H9 (cell line): Measurements from ENCODE around the gene RNF212. TPM values are rescaled to one million over a fixed set of nuclear protein-coding genes. Genes with fewer than 3 reads are reported as not detected.
A peak's percentile ranks its signal among the peaks of the same experiment; 100 is the strongest.

Experiments
- DNase-seq: peaks from one replicate; pipeline ENCODE4 v3.0.0-alpha.2; 2017
- H2AFZ ChIP-seq: one replicate; pipeline ENCODE4 v1.6.1; 2013; ENCODE audit warnings: mild to moderate bottlenecking, low read length, control low read depth, moderate library complexity
- H2AK5ac ChIP-seq: 2 replicates; pipeline ENCODE4 v1.6.1; 2013; ENCODE audit warnings: low read length, control low read depth, mixed read lengths; ENCODE audit not compliant: insufficient read length
- H2BK120ac ChIP-seq: one replicate; pipeline ENCODE4 v1.6.1; 2013; ENCODE audit warnings: low read depth, mild to moderate bottlenecking, low read length, control low read depth, inconsistent platforms; ENCODE audit not compliant: poor library complexity, severe bottlenecking
- H2BK12ac ChIP-seq: 2 replicates; pipeline ENCODE4 v1.6.1; 2013; ENCODE audit warnings: low read length, control low read depth, mixed read lengths, low read depth; ENCODE audit not compliant: insufficient read length
- H2BK15ac ChIP-seq: 2 replicates; pipeline ENCODE4 v1.6.1; 2013; ENCODE audit warnings: low read depth, low read length, control low read depth
- H2BK20ac ChIP-seq: one replicate; pipeline ENCODE4 v1.6.1; 2013; ENCODE audit warnings: low read depth, mild to moderate bottlenecking, low read length, control low read depth, inconsistent platforms; ENCODE audit not compliant: poor library complexity, severe bottlenecking
- H2BK5ac ChIP-seq: 2 replicates; pipeline ENCODE4 v1.6.1; 2013; ENCODE audit warnings: low read length, control low read depth, mixed read lengths; ENCODE audit not compliant: insufficient read length
- H3K14ac ChIP-seq: 2 replicates; pipeline ENCODE4 v1.6.1; 2013; ENCODE audit warnings: low read length, control low read depth; ENCODE audit not compliant: insufficient read depth
- H3K18ac ChIP-seq: 2 replicates; pipeline ENCODE4 v1.6.1; 2013; ENCODE audit warnings: low read depth, mild to moderate bottlenecking, mixed read lengths, low read length, control low read depth; ENCODE audit not compliant: insufficient read length
- H3K23ac ChIP-seq: 2 replicates; pipeline ENCODE4 v1.6.1; 2013; ENCODE audit warnings: low read length, control low read depth, mixed read lengths, low read depth; ENCODE audit not compliant: insufficient read length
- H3K23me2 ChIP-seq: 2 replicates; pipeline ENCODE4 v1.6.1; 2013; ENCODE audit warnings: low read depth, mild to moderate bottlenecking, mixed read lengths, low read length, control low read depth; ENCODE audit not compliant: insufficient read length, poor library complexity, severe bottlenecking
- H3K27ac ChIP-seq: 2 replicates; pipeline ENCODE4 v1.5.1; 2013; ENCODE audit warnings: low read length, control low read depth, mixed read lengths, low read depth; ENCODE audit not compliant: insufficient read length
- H3K27me3 ChIP-seq: 2 replicates; pipeline ENCODE4 v1.6.1; 2013; ENCODE audit warnings: low read length, control low read depth, inconsistent platforms; ENCODE audit not compliant: insufficient read depth
- H3K4ac ChIP-seq: 2 replicates; pipeline ENCODE4 v1.6.1; 2013; ENCODE audit warnings: low read depth, mild to moderate bottlenecking, control low read depth, inconsistent platforms, low read length, moderate library complexity
- H3K4me1 ChIP-seq: 2 replicates; pipeline ENCODE4 v1.6.1; 2013; ENCODE audit warnings: low read length, control low read depth, inconsistent platforms; ENCODE audit not compliant: insufficient read depth
- H3K4me2 ChIP-seq: 2 replicates; pipeline ENCODE4 v1.6.1; 2013; ENCODE audit warnings: low read length, control low read depth, mixed read lengths; ENCODE audit not compliant: insufficient read length, insufficient read depth
- H3K56ac ChIP-seq: 2 replicates; pipeline ENCODE4 v1.6.1; 2013; ENCODE audit warnings: low read depth, mild to moderate bottlenecking, mixed read lengths, low read length, control low read depth; ENCODE audit not compliant: insufficient read length
- H3K79me1 ChIP-seq: 2 replicates; pipeline ENCODE4 v1.6.1; 2013; ENCODE audit warnings: low read depth, mild to moderate bottlenecking, moderate library complexity, low read length, control low read depth, inconsistent platforms; ENCODE audit not compliant: insufficient read depth, poor library complexity, severe bottlenecking
- H3K79me2 ChIP-seq: 2 replicates; pipeline ENCODE4 v1.6.1; 2013; ENCODE audit warnings: low read length, control low read depth, inconsistent platforms; ENCODE audit not compliant: insufficient read depth
- H3K9ac ChIP-seq: 2 replicates; pipeline ENCODE4 v1.6.1; 2013; ENCODE audit warnings: low read length, control low read depth, mixed read lengths; ENCODE audit not compliant: insufficient read length; ENCODE audit errors: extremely low read depth
- H3K9me3 ChIP-seq: one replicate; pipeline ENCODE4 v1.6.1; 2013; ENCODE audit warnings: low read depth, low read length, inconsistent platforms; ENCODE audit not compliant: control insufficient read depth
- H3T11ph ChIP-seq: one replicate; pipeline ENCODE4 v1.6.1; 2013; ENCODE audit warnings: mild to moderate bottlenecking, low read length, control low read depth, inconsistent platforms
- H4K20me1 ChIP-seq: one replicate; pipeline ENCODE4 v1.6.1; 2013; ENCODE audit not compliant: control insufficient read depth, insufficient read length, insufficient read depth
- H4K5ac ChIP-seq: 2 replicates; pipeline ENCODE4 v1.6.1; 2013; ENCODE audit warnings: low read depth, mild to moderate bottlenecking, mixed read lengths, low read length, control low read depth; ENCODE audit not compliant: insufficient read length
- H4K8ac ChIP-seq: replicated peaks from 2 replicates; pipeline ENCODE4 v1.6.1; 2013; ENCODE audit warnings: low read length, control low read depth, mixed read lengths, low read depth; ENCODE audit not compliant: insufficient read length
- H4K91ac ChIP-seq: 2 replicates; pipeline ENCODE4 v1.6.1; 2013; ENCODE audit warnings: low read depth, mild to moderate bottlenecking, moderate library complexity, mixed read lengths, low read length, control low read depth; ENCODE audit not compliant: insufficient read length
- H3K27ac Mint-ChIP-seq, 3 experiments: 2 replicates in 2 of 3; 3 replicates in 1 of 3; pipeline ENCODE4 v1.8.0; 2020 to 2021; ENCODE audit warnings: mixed read lengths in 3 of 3, mild to moderate bottlenecking in 1 of 3, moderate library complexity in 1 of 3
- H3K27me3 Mint-ChIP-seq: 2 replicates; pipeline ENCODE4 v1.8.0; 2021; ENCODE audit warnings: low read depth, mild to moderate bottlenecking, moderate library complexity, mixed read lengths
- H3K36me3 Mint-ChIP-seq, 3 experiments: 2 replicates in 2 of 3; 3 replicates in 1 of 3; pipeline ENCODE4 v1.8.0; 2020 to 2021; ENCODE audit warnings: low read depth in 3 of 3, mixed read lengths in 3 of 3; ENCODE audit not compliant: insufficient read depth in 1 of 3
- H3K4me1 Mint-ChIP-seq, 2 experiments: 2 replicates each; pipeline ENCODE4 v1.8.0; 2020; ENCODE audit warnings: mixed read lengths in 2 of 2
- H3K4me3 Mint-ChIP-seq, 2 experiments: 2 replicates in 1 of 2; 3 replicates in 1 of 2; pipeline ENCODE4 v1.8.0; 2020 to 2021; ENCODE audit warnings: mild to moderate bottlenecking in 2 of 2, mixed read lengths in 2 of 2, moderate library complexity in 1 of 2
- H3K9me3 Mint-ChIP-seq, 2 experiments: 2 replicates in 1 of 2; 3 replicates in 1 of 2; pipeline ENCODE4 v1.8.0; 2020; ENCODE audit warnings: mild to moderate bottlenecking in 2 of 2, mixed read lengths in 2 of 2, moderate library complexity in 1 of 2
- CTCF ChIP-seq: fragments of 200-600 bp; sonication (generic); conservative IDR thresholded peaks from 3 replicates; pipeline ENCODE4 v1.8.0; 2021; ENCODE audit warnings: antibody characterized with exemption, mild to moderate bottlenecking
- WGBS: extraction: QIAGEN DNeasy Blood & Tissue Kit; methylation state at CpG from one replicate; pipeline ENCODE4 v1.1.7; 2013; ENCODE audit warnings: missing lambda C conversion rate, low lambda C conversion rate, mixed read lengths; ENCODE audit not compliant: insufficient read length; ENCODE audit errors: extremely low coverage; 5-methylcytosine and 5-hydroxymethylcytosine counted together
- total RNA-seq: library from RNA; stranded (reverse); gene quantifications from 2 replicates; pipeline ENCODE4 v1.2.1, GENCODE V29; 2021

The RNF212 gene
- total RNA-seq, 1 experiment from 2014 or later: 3.0 TPM

GRCh38 chr4:1086011-1086410 is 27.4 kb downstream of the RNF212 start:
- H3K27ac ChIP-seq: no peak overlapping the region
- Mint-ChIP-seq H3K9me3 (peaks cover 20 to 23% of the 10 kb centered on the region in 2 experiments), H3K4me3 (no peak overlapping the region), H3K36me3 (peaks cover 0 to 14% (median 7%) of the 10 kb centered on the region in 3 experiments; a peak in 6 of 7 replicates), H3K4me1 (peaks cover 3 to 4% of the 10 kb centered on the region in 2 experiments; a peak in 2 of 4 replicates), H3K27me3 (peaks cover 47% of the 10 kb centered on the region), H3K27ac (no peak overlapping the region)
- no peak overlapping the region for H2BK12ac ChIP-seq
- no peak overlapping the region for H2BK15ac ChIP-seq
- peak overlapping the region; percentile 72; the same call in 1 of the 2 replicates for H3K14ac ChIP-seq
- no peak overlapping the region for H3T11ph ChIP-seq
- peak; percentile 16 for DNase-seq
- no peaks in the 10 kb centered on the region for H3K4me1 ChIP-seq
- H3K18ac ChIP-seq: no peak overlapping the region
- H2AFZ ChIP-seq: no peak overlapping the region
- H3K27me3 ChIP-seq: no peaks in the 10 kb centered on the region
- H3K9ac ChIP-seq: no peak overlapping the region
- no peak overlapping the region for H3K56ac ChIP-seq
- H2BK20ac ChIP-seq: no peak overlapping the region
- no peak overlapping the region for H4K5ac ChIP-seq
- H2BK5ac ChIP-seq: no peak overlapping the region
- H3K4me2 ChIP-seq: no peak overlapping the region
- H3K79me1 ChIP-seq: no peaks in the 10 kb centered on the region
- no peaks in the 10 kb centered on the region for H3K9me3 ChIP-seq
- H3K23ac ChIP-seq: no peak overlapping the region
- no peaks in the 10 kb centered on the region for H3K79me2 ChIP-seq
- no peak overlapping the region for H2BK120ac ChIP-seq
- WGBS: no CpG with 5 or more reads among the region's 8 CpGs
- no peak overlapping the region for H3K4ac ChIP-seq
- H4K8ac ChIP-seq: no peak overlapping the region
- no peak overlapping the region for H2AK5ac ChIP-seq
- H4K91ac ChIP-seq: no peak overlapping the region
- no peak for TF ChIP-seq CTCF
- no peaks in the 10 kb centered on the region for H3K23me2 ChIP-seq
- no peaks in the 10 kb centered on the region for H4K20me1 ChIP-seq
